GM20000 (cell line): Measurements from ENCODE around the gene KCNK5.

Experiments
- DNase-seq: peaks from one replicate; pipeline ENCODE4 v3.0.0; 2012; ENCODE audit warnings: low spot score
- CTCF ChIP-seq: IDR thresholded peaks from 2 replicates; pipeline ENCODE4 v1.5.1; 2012; ENCODE audit warnings: mild to moderate bottlenecking, control low read depth; ENCODE audit errors: extremely low read depth, missing control alignments

The KCNK5 gene

GRCh38 chr6:39215640-39216158 lies 13.6 kb downstream of the KCNK5 start:
- no peak for DNase-seq
- no peak for TF ChIP-seq CTCF

GRCh38 chr6:39214846-39215639 lies 14.2 kb downstream of the KCNK5 start:
- DNase-seq = no peak
- TF ChIP-seq CTCF = no peak

GRCh38 chr6:39214120-39214813 lies 15.0 kb downstream of the KCNK5 start:
- DNase-seq = no peak
- TF ChIP-seq CTCF = no peak

- TF ChIP-seq CTCF = no peak
- no peak for DNase-seq
Measured at GRCh38 chr6:39213195-39213920, 15.9 kb downstream of the KCNK5 start.

GRCh38 chr6:39211183-39211582 lies 18.1 kb downstream of the KCNK5 start:
- DNase-seq = no peak
- no peak for TF ChIP-seq CTCF

- DNase-seq = no peak
- TF ChIP-seq CTCF = no peak
Measured at GRCh38 chr6:39210450-39210849, 18.8 kb downstream of the KCNK5 start.
